ENCODE data around the gene MYOF. TPM values are rescaled to one million over a fixed set of nuclear protein-coding genes. Genes with fewer than 3 reads are reported as not detected.
"Not testable (repeated sequence)": the region's sequence is repeated elsewhere in the genome, so short reads cannot be mapped to it uniquely, and the experiment has no call there.

MYOF gene
- polyA plus RNA-seq, 3 donors = 9.7 to 29.1 (median 14.5) TPM

DNA sequence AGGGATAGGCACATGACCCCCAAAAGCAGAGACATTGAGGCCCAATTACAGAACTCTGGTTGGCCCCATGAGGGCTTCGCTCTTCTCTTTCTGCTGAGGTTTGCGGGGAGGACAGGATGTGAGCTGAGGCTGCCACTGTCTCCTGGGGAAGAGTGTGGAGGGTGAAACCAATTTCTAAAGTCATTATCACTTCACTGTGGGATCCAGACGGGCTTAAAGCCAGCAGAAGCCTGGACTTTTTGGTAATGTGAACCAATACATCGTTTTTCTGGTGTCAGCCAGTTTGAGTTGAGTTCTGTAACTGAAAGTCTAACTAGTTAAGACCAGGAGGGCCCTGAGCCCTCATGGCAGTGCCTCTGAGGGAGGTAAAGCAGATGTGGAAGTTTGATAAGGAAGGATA, 163.0 kb downstream of the MYOF start:
- H3K4me3 Mint-ChIP-seq = no peak overlapping the region
- no peaks in the 10 kb centered on the region for H3K79me2 ChIP-seq (ENCODE audit: insufficient read depth, low read length)
- peaks cover 3% of the 10 kb centered on the region for H3K4me1 Mint-ChIP-seq
- DNase-seq = no peak
- no peak overlapping the region for H3K9ac ChIP-seq (ENCODE audit: insufficient read depth, low read length, poor library complexity, severe bottlenecking)
- H3K36me3 ChIP-seq (replicated peaks in 1 of 2; ENCODE audit: control insufficient read depth in 1 of 2, insufficient read depth in 2 of 2, low read length in 2 of 2) = peaks cover 78 to 100% of the 10 kb centered on the region in 2 donors
- H3K4me2 ChIP-seq (replicated peaks; ENCODE audit: extremely low read depth, low read length, poor library complexity, severe bottlenecking) = no peak overlapping the region
- no peaks in the 10 kb centered on the region for H3K9me3 Mint-ChIP-seq
- no peak for TF ChIP-seq CTCF (IDR thresholded peaks at IDR 0.05)
- no peaks in the 10 kb centered on the region for H3K27me3 ChIP-seq (ENCODE audit: control insufficient read depth in 2 of 2, insufficient read depth in 2 of 2, low read length in 2 of 2)
- H3K4me3 ChIP-seq (replicated peaks in 1 of 3; ENCODE audit: low read depth in 2 of 3, low read length in 3 of 3) = no peak overlapping the region
- H2AFZ ChIP-seq (ENCODE audit: insufficient read depth, low read depth, low read length, poor library complexity, severe bottlenecking) = no peak overlapping the region
- peaks cover 94 to 99% of the 10 kb centered on the region in 2 donors for H3K36me3 Mint-ChIP-seq
- WGBS (ENCODE audit: insufficient coverage) = no CpG with 5 or more reads among the region's 4 CpGs
- no peaks in the 10 kb centered on the region for H3K9me3 ChIP-seq (replicated peaks in 1 of 2; ENCODE audit: control insufficient read depth in 1 of 2, insufficient read depth in 1 of 2, low read length in 2 of 2)
- intact Hi-C loops (cut with micrococcal nuclease) = no loop called here
- H4K20me1 ChIP-seq (ENCODE audit: insufficient read depth, low read length) = no peaks in the 10 kb centered on the region
- no peak overlapping the region for H3K27ac Mint-ChIP-seq
- H3K27ac ChIP-seq (ENCODE audit: low read depth in 1 of 2, low read length in 2 of 2) = no peak overlapping the region
- H3K27me3 Mint-ChIP-seq (ENCODE audit: low read depth in 3 of 3) = peaks cover 1 to 7% (median 2%) of the 10 kb centered on the region in 3 donors
- no peaks in the 10 kb centered on the region for H3K4me1 ChIP-seq (ENCODE audit: control insufficient read depth in 1 of 2, insufficient read depth in 2 of 2, low read length in 2 of 2)

- intact Hi-C loops (cut with micrococcal nuclease) = no loop called here
- DNase-seq = no peak
- Mint-ChIP-seq H3K4me3 (no peak overlapping the region), H3K27ac (peak overlapping the region in 1 of 7 donors; percentile 10), H3K9me3 (peaks cover 0 to 3% (median 0%) of the 10 kb centered on the region in 7 donors), H3K4me1 (peaks cover 3% of the 10 kb centered on the region), H3K27me3 (ENCODE audit: low read depth in 3 of 3) (peaks cover 1 to 5% (median 2%) of the 10 kb centered on the region in 3 donors), H3K36me3 (peaks cover 91 to 97% of the 10 kb centered on the region in 2 donors)
- H3K27ac ChIP-seq (ENCODE audit: low read depth in 1 of 2, low read length in 2 of 2) = no peak overlapping the region
- no peaks in the 10 kb centered on the region for H3K9me3 ChIP-seq (replicated peaks in 1 of 2; ENCODE audit: control insufficient read depth in 1 of 2, insufficient read depth in 1 of 2, low read length in 2 of 2)
- no peak overlapping the region for H2AFZ ChIP-seq (ENCODE audit: insufficient read depth, low read depth, low read length, poor library complexity, severe bottlenecking)
- H3K27me3 ChIP-seq (ENCODE audit: control insufficient read depth in 2 of 2, insufficient read depth in 2 of 2, low read length in 2 of 2) = no peaks in the 10 kb centered on the region
- H4K20me1 ChIP-seq (ENCODE audit: insufficient read depth, low read length) = no peaks in the 10 kb centered on the region
- no peak overlapping the region for H3K4me3 ChIP-seq (replicated peaks in 1 of 3; ENCODE audit: low read depth in 2 of 3, low read length in 3 of 3)
- no peak overlapping the region for H3K9ac ChIP-seq (ENCODE audit: insufficient read depth, low read length, poor library complexity, severe bottlenecking)
- 27% methylated on average over 6 of the region's 7 CpGs for WGBS (ENCODE audit: insufficient coverage)
- no peaks in the 10 kb centered on the region for H3K79me2 ChIP-seq (ENCODE audit: insufficient read depth, low read length)
- TF ChIP-seq CTCF (IDR thresholded peaks at IDR 0.05) = no peak
- peaks cover 79 to 100% of the 10 kb centered on the region in 2 donors for H3K36me3 ChIP-seq (replicated peaks in 1 of 2; ENCODE audit: control insufficient read depth in 1 of 2, insufficient read depth in 2 of 2, low read length in 2 of 2)
- H3K4me1 ChIP-seq (ENCODE audit: control insufficient read depth in 1 of 2, insufficient read depth in 2 of 2, low read length in 2 of 2) = no peaks in the 10 kb centered on the region
- no peak overlapping the region for H3K4me2 ChIP-seq (replicated peaks; ENCODE audit: extremely low read depth, low read length, poor library complexity, severe bottlenecking)
Observed at GRCh38 chr10:93315246-93315645, 166.9 kb downstream of the MYOF start.

- H4K20me1 ChIP-seq (ENCODE audit: insufficient read depth, low read length); H3K9me3 ChIP-seq (replicated peaks in 1 of 2; ENCODE audit: control insufficient read depth in 1 of 2, insufficient read depth in 1 of 2, low read length in 2 of 2); DNase-seq; H3K4me2 ChIP-seq (replicated peaks; ENCODE audit: extremely low read depth, low read length, poor library complexity, severe bottlenecking); H3K9me3 Mint-ChIP-seq; H3K9ac ChIP-seq (ENCODE audit: insufficient read depth, low read length, poor library complexity, severe bottlenecking); H3K79me2 ChIP-seq (ENCODE audit: insufficient read depth, low read length); H3K4me1 Mint-ChIP-seq; H3K4me3 Mint-ChIP-seq; H2AFZ ChIP-seq (ENCODE audit: insufficient read depth, low read depth, low read length, poor library complexity, severe bottlenecking); H3K4me1 ChIP-seq (ENCODE audit: control insufficient read depth in 1 of 2, insufficient read depth in 2 of 2, low read length in 2 of 2); H3K27me3 ChIP-seq (ENCODE audit: control insufficient read depth in 2 of 2, insufficient read depth in 2 of 2, low read length in 2 of 2); H3K27ac ChIP-seq (ENCODE audit: low read depth in 1 of 2, low read length in 2 of 2); H3K4me3 ChIP-seq (replicated peaks in 1 of 3; ENCODE audit: low read depth in 2 of 3, low read length in 3 of 3); intact Hi-C loops (cut with micrococcal nuclease); H3K27me3 Mint-ChIP-seq (ENCODE audit: low read depth in 3 of 3): not testable (repeated sequence)
- no CpG with 5 or more reads among the region's 3 CpGs for WGBS (ENCODE audit: insufficient coverage)
- peak overlapping the region in 2 of 7 donors; percentile 8 to 38 for H3K27ac Mint-ChIP-seq
- H3K36me3 Mint-ChIP-seq = peaks cover 93 to 97% of the 10 kb centered on the region in 2 donors
- peaks cover 79 to 100% of the 10 kb centered on the region in 2 donors for H3K36me3 ChIP-seq (replicated peaks in 1 of 2; ENCODE audit: control insufficient read depth in 1 of 2, insufficient read depth in 2 of 2, low read length in 2 of 2)
Observed at GRCh38 chr10:93314656-93315055, 167.5 kb downstream of the MYOF start.
